Endodermal cell (in vitro differentiated cells): ENCODE results near the gene CELF2. TPM values are rescaled to one million over a fixed set of nuclear protein-coding genes. Genes with fewer than 3 reads are reported as not detected.

Experiments used
- DNase-seq: peaks from one replicate; pipeline ENCODE4 v3.0.0-alpha.2; 2017
- H3K27ac ChIP-seq: 2 replicates; pipeline ENCODE4 v1.5.1; 2013; ENCODE audit warnings: mild to moderate bottlenecking, low read depth, low read length, moderate library complexity
- H3K27me3 ChIP-seq: 2 replicates; pipeline ENCODE4 v1.6.1; 2013; ENCODE audit warnings: mild to moderate bottlenecking, low read length, moderate library complexity; ENCODE audit not compliant: insufficient read depth, control insufficient read depth, poor library complexity, severe bottlenecking
- H3K36me3 ChIP-seq: 2 replicates; pipeline ENCODE4 v1.7.0; 2013; ENCODE audit warnings: mild to moderate bottlenecking, low read length, moderate library complexity; ENCODE audit not compliant: control insufficient read depth, insufficient read depth
- H3K4me1 ChIP-seq: one replicate; pipeline ENCODE4 v1.7.0; 2013; ENCODE audit warnings: low read length; ENCODE audit not compliant: control insufficient read depth, insufficient read depth
- H3K4me3 ChIP-seq: 2 replicates; pipeline ENCODE4 v1.5.1; 2013; ENCODE audit warnings: mild to moderate bottlenecking, low read length, moderate library complexity
- H3K9ac ChIP-seq: 2 replicates; pipeline ENCODE4 v1.6.1; 2013; ENCODE audit warnings: mild to moderate bottlenecking, low read length, moderate library complexity; ENCODE audit not compliant: poor library complexity, severe bottlenecking; ENCODE audit errors: extremely low read depth
- H3K9me3 ChIP-seq: 2 replicates; pipeline ENCODE4 v1.6.1; 2013; ENCODE audit warnings: mild to moderate bottlenecking, low read length, moderate library complexity; ENCODE audit not compliant: control insufficient read depth
- H3K27ac Mint-ChIP-seq: 2 replicates; pipeline ENCODE4 v1.8.0; 2020; ENCODE audit warnings: mixed read lengths
- H3K27me3 Mint-ChIP-seq: 2 replicates; pipeline ENCODE4 v1.8.0; 2021; ENCODE audit warnings: mild to moderate bottlenecking, mixed read lengths; ENCODE audit not compliant: insufficient read depth
- H3K36me3 Mint-ChIP-seq: 2 replicates; pipeline ENCODE4 v1.8.0; 2020; ENCODE audit warnings: low read depth, mixed read lengths
- H3K4me1 Mint-ChIP-seq: 2 replicates; pipeline ENCODE4 v1.8.0; 2020; ENCODE audit warnings: mixed read lengths
- H3K4me3 Mint-ChIP-seq: 2 replicates; pipeline ENCODE4 v1.8.0; 2020; ENCODE audit warnings: mild to moderate bottlenecking, moderate library complexity, mixed read lengths
- H3K9me3 Mint-ChIP-seq: 2 replicates; pipeline ENCODE4 v1.8.0; 2020; ENCODE audit warnings: mild to moderate bottlenecking, mixed read lengths
- CTCF ChIP-seq: fragments of 200-600 bp; sonication (generic); conservative IDR thresholded peaks from 2 replicates; pipeline ENCODE4 v1.5.0; 2021; ENCODE audit warnings: antibody characterized with exemption, mild to moderate bottlenecking
- WGBS, 2 experiments: methylation state at CpG; one replicate each; pipeline versions ENCODE4 v1.1.5 to v1.1.7; 2013; ENCODE audit warnings: missing lambda C conversion rate in 2 of 2, mixed read lengths in 1 of 2; ENCODE audit not compliant: insufficient coverage in 1 of 2, insufficient read length in 1 of 2; 5-methylcytosine and 5-hydroxymethylcytosine counted together
- total RNA-seq, 2 donors: library from RNA; stranded (reverse); fragmentation: NEBNext Ultra II Directional in 1 of 2; extraction: Animal tissue kit (Norgen Biotek cat#: 25700) in 1 of 2; gene quantifications; 2 replicates in 1 of 2; 3 replicates in 1 of 2; pipeline ENCODE4 v1.2.1, GENCODE V29; 2021

CELF2 gene
- total RNA-seq, 2 donors from 2014 or later = 79.9 to 96.1 TPM

GRCh38 chr10:11066520-11066919 is 48.8 kb downstream of the CELF2 start:
- Histone ChIP-seq H3K27ac (no peak overlapping the region), H3K9me3 (peaks cover 9% of the 10 kb centered on the region), H3K4me3 (no peak overlapping the region), H3K36me3 (peaks cover 27% of the 10 kb centered on the region), H3K9ac (no peak overlapping the region), H3K27me3 (no peaks in the 10 kb centered on the region), H3K4me1 (peaks cover 3% of the 10 kb centered on the region)
- no peak for TF ChIP-seq CTCF
- Mint-ChIP-seq H3K27me3 (no peaks in the 10 kb centered on the region), H3K4me1 (peaks cover 28% of the 10 kb centered on the region), H3K36me3 (peaks cover 24% of the 10 kb centered on the region), H3K9me3 (peaks cover 7% of the 10 kb centered on the region), H3K4me3 (no peak overlapping the region), H3K27ac (no peak overlapping the region)
- DNase-seq = no peak
- WGBS, 2 experiments = 87% methylated on average over 4 of the region's 4 CpGs; no CpG with 5 or more reads in 1 of the 2 experiments

- Histone ChIP-seq H3K27me3 (no peaks in the 10 kb centered on the region), H3K4me1 (peaks cover 4% of the 10 kb centered on the region), H3K4me3 (no peak overlapping the region), H3K9ac (no peak overlapping the region), H3K9me3 (no peaks in the 10 kb centered on the region), H3K27ac (no peak overlapping the region), H3K36me3 (peaks cover 24% of the 10 kb centered on the region)
- WGBS, 2 experiments = 97 to 98% methylated on average over 4 of the region's 4 CpGs
- Mint-ChIP-seq H3K27me3 (no peaks in the 10 kb centered on the region), H3K4me1 (peaks cover 26% of the 10 kb centered on the region), H3K36me3 (peaks cover 20% of the 10 kb centered on the region), H3K27ac (no peak overlapping the region), H3K4me3 (no peak overlapping the region), H3K9me3 (no peaks in the 10 kb centered on the region)
- no peak for DNase-seq
- TF ChIP-seq CTCF = no peak
Measured at GRCh38 chr10:11068861-11069633, 51.4 kb downstream of the CELF2 start.

- Histone ChIP-seq H3K9me3 (no peaks in the 10 kb centered on the region), H3K9ac (no peak overlapping the region), H3K4me1 (peaks cover 12% of the 10 kb centered on the region), H3K36me3 (peaks cover 24% of the 10 kb centered on the region), H3K27ac (no peak overlapping the region), H3K27me3 (no peaks in the 10 kb centered on the region), H3K4me3 (no peak overlapping the region)
- Mint-ChIP-seq H3K36me3 (peaks cover 16% of the 10 kb centered on the region), H3K9me3 (no peaks in the 10 kb centered on the region), H3K4me3 (no peak overlapping the region), H3K27ac (no peak overlapping the region), H3K27me3 (no peaks in the 10 kb centered on the region), H3K4me1 (peaks cover 40% of the 10 kb centered on the region)
- WGBS, 2 experiments = 92 to 95% methylated on average over 4 of the region's 4 CpGs
- no peak for TF ChIP-seq CTCF
- DNase-seq = no peak
Measured at GRCh38 chr10:11073410-11073809, 55.7 kb downstream of the CELF2 start.
